GM18520 (cell line): Measurements from ENCODE around the gene TNFAIP2.

ENCODE experiments used
- ATAC-seq: cut with Tn5 transposase; IDR thresholded peaks from one replicate; pipeline ENCODE4 v1.9.1; 2021; ENCODE audit not compliant: unreplicated experiment

TNFAIP2 gene

DNA sequence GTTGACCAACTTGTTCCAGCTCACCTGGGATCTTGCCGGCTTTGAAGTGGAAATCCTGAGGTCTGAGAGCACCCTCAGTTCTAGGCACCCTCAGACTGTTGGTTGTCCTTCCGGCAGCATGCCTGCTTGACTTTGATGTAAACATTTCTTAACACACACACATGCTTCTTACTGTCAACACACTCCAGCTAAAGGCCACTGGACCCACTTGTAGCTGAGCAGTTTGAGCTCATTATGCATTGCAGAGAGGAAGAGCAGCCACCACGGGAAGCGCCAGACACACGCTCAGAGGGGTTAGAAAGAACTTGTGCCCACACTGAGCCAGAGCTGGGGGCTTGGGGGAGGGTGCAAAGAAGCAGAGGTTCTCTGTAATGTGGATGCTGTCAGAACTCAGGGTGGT, 55.8 kb downstream of the TNFAIP2 start:
- ATAC-seq, result no peak

DNA sequence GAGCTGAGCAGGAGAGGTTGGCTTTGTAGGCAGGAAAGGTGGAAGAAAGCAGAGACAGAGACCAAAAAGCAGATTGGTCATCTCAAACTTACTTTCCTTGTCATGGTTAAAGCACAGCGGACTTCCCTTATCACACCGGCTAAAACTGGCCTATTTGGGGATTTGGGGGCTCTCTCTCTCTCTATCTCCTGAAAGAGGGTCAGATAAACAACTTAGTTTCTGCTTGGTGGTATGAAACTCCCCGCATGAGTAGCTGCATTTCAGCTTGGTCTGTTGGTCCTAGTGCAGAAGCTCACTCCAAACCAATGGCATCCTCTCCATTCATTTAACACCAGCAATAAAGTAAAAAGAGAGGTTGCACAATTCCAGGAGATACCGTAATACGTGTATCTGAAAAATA, 57.1 kb downstream of the TNFAIP2 start:
- ATAC-seq, result no peak

DNA sequence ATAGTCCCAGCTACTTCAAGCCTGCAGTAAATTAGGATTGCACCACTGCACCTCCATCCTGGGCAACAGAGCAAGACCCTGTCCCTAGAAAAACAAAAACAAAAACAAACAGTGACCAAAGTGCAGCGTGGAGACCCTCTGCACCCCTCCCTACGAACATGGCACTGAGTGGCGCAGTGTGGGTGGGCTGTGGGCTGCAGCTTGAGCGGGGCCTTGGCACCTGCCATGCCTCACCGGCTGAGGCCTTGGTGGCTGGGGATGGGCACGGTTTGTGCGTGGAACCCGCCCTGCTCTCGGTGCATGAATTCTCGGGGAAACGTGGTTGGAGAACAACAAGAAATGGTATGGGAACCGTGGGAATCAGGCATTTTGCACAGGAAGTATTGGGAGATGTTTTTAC, 60.8 kb downstream of the TNFAIP2 start:
- ATAC-seq, result no peak

DNA sequence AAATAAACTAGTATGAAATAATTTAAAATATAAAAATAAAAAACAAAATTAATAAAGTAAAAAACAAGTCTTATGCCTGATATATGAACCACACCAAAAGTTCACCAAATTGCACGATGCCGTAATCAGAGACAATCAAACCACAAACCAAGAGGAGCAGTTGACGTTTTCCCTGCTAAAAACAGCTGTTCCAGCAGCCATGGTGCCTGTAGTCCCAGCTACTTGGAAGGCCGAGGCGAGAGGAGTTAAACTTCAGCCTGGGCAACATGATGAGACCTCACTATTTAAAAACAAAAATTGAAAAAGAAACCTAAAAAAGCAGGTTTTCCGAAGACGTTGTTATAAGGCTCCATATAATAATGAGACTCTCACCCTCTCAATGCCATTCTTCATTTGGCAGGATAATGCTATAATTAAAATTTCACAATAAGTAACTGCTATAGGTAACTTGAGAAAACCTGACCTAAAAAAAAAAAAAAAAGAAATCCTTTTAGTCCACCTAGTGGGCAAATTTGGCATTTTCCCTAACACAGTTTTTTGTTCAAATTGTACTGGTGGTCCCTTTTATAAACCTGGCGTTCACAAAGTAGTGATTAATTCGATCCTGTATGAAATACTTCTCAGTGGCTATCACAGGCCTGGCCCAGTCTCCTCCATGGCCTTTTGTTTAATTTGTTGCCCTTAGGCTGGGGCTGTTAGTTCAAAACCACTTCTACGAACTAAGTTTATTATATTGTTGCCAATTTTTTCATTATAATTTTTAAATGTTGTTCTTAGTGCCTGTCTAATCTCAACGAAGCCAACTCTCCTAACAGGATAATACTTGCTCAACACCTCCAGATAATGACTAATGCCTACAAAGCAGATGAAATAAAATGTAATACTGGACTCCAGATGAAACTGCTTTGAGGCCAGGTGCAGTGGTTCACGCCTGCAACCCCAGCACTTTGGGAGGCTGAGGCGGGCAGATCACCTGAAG, 62.1 kb downstream of the TNFAIP2 start:
- ATAC-seq, result no peak

DNA sequence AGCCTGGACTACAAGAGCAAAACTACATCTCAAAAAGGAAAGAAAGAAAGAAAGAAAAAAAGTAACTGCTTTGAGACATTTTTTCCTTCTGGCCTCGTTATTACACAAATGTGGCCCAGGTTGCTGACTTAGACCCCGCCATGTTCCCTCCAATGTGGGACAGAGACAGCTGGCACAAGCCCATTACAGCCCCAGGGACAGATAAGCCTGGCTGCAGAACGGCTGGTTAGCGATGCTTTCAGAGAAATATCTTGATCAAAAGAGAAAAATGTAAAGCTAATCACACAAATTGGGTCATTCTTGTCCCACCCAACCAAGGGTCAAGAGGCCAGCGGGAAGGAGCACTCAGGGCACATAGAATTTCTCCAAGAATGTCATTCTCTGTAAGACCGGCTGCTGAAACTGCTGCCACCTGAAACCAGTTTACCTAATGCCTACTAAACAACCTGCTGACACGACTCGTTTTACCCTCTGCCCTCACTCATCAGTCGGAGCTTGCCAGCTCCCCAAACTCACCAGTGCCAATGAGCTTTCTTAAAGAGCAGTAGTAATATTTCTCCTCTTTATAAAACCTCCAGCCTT, 63.1 kb downstream of the TNFAIP2 start:
- no peak for ATAC-seq
